Lower leg skin (tissue), 4 donors: ENCODE measurements around the gene CORO2A. TPM values are rescaled to one million over a fixed set of nuclear protein-coding genes. Genes with fewer than 3 reads are reported as not detected.

ENCODE experiments used
- DNase-seq, 2 donors: peaks; one replicate each; pipeline ENCODE4 v3.0.0-alpha.2; 2019; ENCODE audit warnings: low spot score in 2 of 2
- H3K4me3 ChIP-seq: fragments of 200-600 bp; sonication (generic); 2 replicates; pipeline ENCODE4 v1.5.1; 2017; ENCODE audit warnings: mild to moderate bottlenecking, low read depth; ENCODE audit not compliant: poor library complexity, severe bottlenecking
- CTCF ChIP-seq, 3 donors: fragments of 450-650 bp; IDR thresholded peaks; one replicate each; pipeline ENCODE4 v1.5.1; 2016; ENCODE audit warnings: antibody characterized with exemption in 3 of 3, mild to moderate bottlenecking in 3 of 3, moderate library complexity in 2 of 3
- POLR2A ChIP-seq, 2 donors: fragments of 450-650 bp; IDR thresholded peaks; one replicate each; pipeline ENCODE4 v1.6.1; 2016 to 2017; ENCODE audit warnings: antibody characterized with exemption in 2 of 2, mild to moderate bottlenecking in 1 of 2, moderate library complexity in 1 of 2
- WGBS, 2 donors: methylation state at CpG; one replicate each; pipeline ENCODE4 v1.1.5; 2018; 5-methylcytosine and 5-hydroxymethylcytosine counted together
- intact Hi-C: fragments of 100-400 bp; cut with DNase I; formaldehyde crosslinking; loops from one replicate; pipeline ENCODE4 v1.15.0; 2023; ENCODE audit warnings: low total_unique reads
- total RNA-seq, 4 donors: library from RNA; depleted of rRNA; stranded (reverse); fragments of >200 nt; gene quantifications; one replicate each; pipeline ENCODE4 v1.1.0, GENCODE V29; 2016

Gene CORO2A
- total RNA-seq, 4 donors from 2014 or later: 20.8 to 31.4 (median 25.4) TPM

DNA sequence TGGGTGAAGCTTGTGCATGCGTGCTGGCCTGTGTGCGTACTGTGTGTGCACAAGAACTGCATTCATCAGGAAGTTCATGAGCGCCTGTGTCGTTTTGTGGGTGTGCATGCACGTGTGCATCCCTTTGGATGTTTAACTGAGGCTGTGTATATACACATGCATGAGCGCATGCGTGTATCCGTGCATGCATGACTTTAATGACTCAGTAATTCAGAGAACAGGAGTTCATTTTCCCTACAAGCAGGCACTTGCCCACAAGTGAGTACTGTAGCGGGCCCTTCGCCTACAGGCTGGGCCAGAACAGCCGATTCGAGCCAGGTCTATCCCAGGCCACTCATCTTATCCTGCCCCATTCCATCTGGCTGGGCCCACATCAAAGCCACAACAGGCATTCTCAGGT is 29.8 kb downstream of the CORO2A start:
- TF ChIP-seq POLR2A (IDR thresholded peaks at IDR 0.05) (no peak), CTCF (IDR thresholded peaks at IDR 0.05) (no peak)
- intact Hi-C loops: no loop called here
- WGBS, 2 donors: 61 to 67% methylated on average over 12 of the region's 12 CpGs
- no peak overlapping the region for H3K4me3 ChIP-seq
- DNase-seq: peak in 1 of 2 donors; percentile 47

- intact Hi-C loops: no loop called here
- DNase-seq: no peak
- no peak overlapping the region for H3K4me3 ChIP-seq
- TF ChIP-seq CTCF (IDR thresholded peaks at IDR 0.05): no peak
- TF ChIP-seq POLR2A (IDR thresholded peaks at IDR 0.05): no peak
- WGBS, 2 donors: 61 to 83% methylated on average over 4 of the region's 4 CpGs
These were observed 30.6 kb downstream of the CORO2A start for GRCh38 chr9:98161851-98162250.

DNA sequence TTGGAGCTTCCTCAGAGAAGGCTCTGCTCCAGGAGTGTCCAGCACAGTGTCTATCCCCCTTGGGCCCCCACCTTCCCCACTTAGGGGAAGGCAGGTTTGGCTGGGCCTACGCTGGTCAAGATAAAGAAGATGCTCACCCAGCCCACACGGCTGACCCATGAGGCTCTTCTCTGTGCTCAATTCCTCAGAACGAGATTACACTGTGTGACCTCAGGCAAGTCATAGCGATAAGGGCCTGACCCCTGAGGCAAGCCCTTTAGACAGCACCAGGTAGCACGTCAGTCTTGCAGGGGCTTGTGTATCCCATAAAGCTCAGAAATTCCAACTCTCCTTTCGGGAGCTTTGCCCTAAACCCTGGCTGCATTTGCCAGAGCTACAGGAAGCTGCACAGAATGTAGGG is 32.6 kb downstream of the CORO2A start:
- no peak overlapping the region for H3K4me3 ChIP-seq
- no peak for DNase-seq
- 76 to 81% methylated on average over 6 of the region's 6 CpGs for WGBS, 2 donors
- TF ChIP-seq POLR2A (IDR thresholded peaks at IDR 0.05) (no peak), CTCF (IDR thresholded peaks at IDR 0.05) (no peak)
- intact Hi-C loops: no loop called here

GRCh38 chr9:98159301-98159700 is 33.1 kb downstream of the CORO2A start:
- intact Hi-C loops: no loop called here
- no peak for DNase-seq
- H3K4me3 ChIP-seq: no peak overlapping the region
- WGBS, 2 donors: 88 to 92% methylated on average over 5 of the region's 5 CpGs
- TF ChIP-seq CTCF (IDR thresholded peaks at IDR 0.05) (no peak), POLR2A (IDR thresholded peaks at IDR 0.05) (no peak)

DNA sequence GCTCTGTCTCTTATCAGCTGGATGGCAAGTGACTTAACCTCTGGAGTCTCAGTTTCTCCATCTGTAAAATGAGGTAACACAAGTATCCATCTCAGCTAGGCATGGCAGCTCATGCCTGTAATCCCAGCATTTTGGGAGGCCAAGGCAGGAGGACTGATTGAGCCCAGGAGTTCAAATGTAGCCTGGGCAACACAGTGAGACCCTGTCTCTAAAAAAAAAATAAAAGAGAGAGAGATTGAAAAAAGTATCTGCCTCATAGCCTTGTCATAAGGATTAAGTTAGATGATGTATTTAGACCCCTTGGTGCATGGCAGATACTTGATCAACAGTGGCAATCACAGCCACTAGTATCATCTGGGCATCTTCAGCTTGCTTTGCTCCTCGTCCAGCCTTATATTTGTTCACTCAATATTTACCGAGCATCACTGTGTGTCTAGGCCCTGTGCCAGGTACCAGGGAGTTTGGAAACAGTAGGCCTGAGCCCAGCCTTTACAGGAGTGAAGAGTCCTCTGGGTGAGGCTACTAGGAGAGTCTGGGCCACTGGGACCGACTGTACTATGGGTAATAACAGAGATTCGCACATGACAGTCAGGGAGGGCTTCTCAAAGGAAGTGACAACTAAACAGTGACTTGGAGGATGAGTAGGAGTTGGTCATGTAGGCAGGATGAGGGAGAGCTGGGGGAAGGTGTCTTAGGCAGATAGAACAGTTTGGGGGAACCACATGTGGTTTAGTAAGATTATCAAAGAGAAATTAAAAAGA is 34.2 kb downstream of the CORO2A start:
- intact Hi-C loops: no loop called here
- no peak for TF ChIP-seq CTCF (IDR thresholded peaks at IDR 0.05)
- TF ChIP-seq POLR2A (IDR thresholded peaks at IDR 0.05): no peak
- H3K4me3 ChIP-seq: no peak overlapping the region
- no peak for DNase-seq
- WGBS, 2 donors: 85 to 88% methylated on average over 4 of the region's 4 CpGs

GRCh38 chr9:98157372-98157771 is 35.1 kb downstream of the CORO2A start:
- H3K4me3 ChIP-seq: no peak overlapping the region
- no peak for DNase-seq
- intact Hi-C loops: no loop called here
- WGBS, 2 donors: 94 to 95% methylated on average over 10 of the region's 10 CpGs
- TF ChIP-seq CTCF (IDR thresholded peaks at IDR 0.05) (no peak), POLR2A (IDR thresholded peaks at IDR 0.05) (no peak)
